ENCODE data around the gene ADAD2. TPM values are rescaled to one million over a fixed set of nuclear protein-coding genes. Genes with fewer than 3 reads are reported as not detected.

ADAD2 gene
- not detected in 2 replicates for total RNA-seq (2014; rRNA removed; shearing (Covaris generic))

DNA sequence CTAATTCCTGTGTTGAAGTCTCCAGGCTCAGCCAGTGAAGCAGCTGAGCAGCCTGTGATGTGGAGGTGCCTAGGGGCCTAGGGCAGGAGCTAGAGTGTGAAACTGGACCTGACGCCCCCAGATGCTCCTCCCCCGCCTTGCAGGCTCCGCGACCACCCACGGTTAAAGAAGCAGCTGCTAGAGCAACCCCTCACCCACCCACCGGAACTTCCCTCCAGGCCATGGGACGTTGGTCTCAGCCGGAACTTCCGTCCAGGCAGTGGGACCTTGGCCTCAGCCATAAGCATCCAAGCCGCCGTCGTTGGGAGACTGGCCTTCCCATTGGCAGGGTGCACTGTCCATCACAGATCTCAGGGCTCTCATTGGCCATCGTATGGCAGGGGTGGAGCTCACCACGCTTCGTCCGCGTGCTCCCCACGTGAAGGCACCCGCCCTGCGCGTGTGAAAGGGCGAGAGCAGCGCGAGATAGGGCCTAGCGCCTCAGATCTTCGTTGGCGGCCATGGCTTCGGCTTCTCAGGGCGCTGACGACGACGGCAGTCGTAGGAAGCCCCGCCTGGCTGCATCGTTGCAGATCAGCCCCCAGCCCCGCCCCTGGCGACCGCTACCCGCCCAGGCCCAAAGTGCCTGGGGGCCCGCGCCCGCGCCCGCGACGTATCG lies at the start of gene ADAD2:
Gene ADAD2 (plus strand): TSS at position 427 of the 658 bp plus-strand sequence. CDS start 74 bp downstream, at position 501.
- no peak for DNase-seq (ENCODE audit: low spot score)

DNA sequence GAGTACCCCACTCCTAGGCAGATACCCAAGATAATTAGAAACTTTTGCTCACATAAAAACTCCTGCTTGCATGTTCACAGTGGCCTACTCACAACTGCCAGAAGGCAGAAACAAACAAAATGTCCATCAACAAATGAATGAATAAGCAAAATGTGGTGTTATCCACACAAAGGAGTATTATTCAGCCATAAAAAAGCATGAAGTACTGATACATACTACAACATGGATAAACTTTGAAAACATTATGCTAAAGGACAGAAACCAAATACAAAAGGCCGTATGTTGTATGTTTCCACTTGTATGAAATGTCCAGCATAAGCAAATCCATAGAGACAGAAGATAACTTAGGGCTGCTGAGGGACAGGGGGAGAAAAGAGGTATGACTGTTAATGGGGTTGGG lies 47.9 kb upstream of the ADAD2 start:
- no peak for DNase-seq (ENCODE audit: low spot score)

DNA sequence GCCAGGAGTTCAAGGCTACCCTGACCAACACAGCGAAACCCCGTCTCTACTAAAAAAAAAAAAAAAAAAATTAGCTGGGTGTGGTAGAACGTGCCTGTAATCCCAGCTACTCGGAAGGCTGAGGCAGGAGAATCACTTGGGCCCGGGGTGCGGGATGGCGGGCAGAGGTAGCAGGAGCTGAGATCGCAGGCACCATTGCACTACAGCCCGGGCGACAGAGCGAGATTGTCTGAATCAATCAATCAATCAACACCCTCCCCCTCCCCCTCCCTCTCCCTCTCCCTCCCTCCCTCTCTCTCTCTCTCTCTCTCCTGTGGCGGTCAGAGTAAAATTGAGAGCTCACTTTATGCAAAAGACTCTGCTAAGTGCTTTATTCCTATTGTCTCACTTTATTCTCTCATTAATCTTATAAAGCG lies 47.2 kb upstream of the ADAD2 start:
- DNase-seq (ENCODE audit: low spot score) = no peak

DNA sequence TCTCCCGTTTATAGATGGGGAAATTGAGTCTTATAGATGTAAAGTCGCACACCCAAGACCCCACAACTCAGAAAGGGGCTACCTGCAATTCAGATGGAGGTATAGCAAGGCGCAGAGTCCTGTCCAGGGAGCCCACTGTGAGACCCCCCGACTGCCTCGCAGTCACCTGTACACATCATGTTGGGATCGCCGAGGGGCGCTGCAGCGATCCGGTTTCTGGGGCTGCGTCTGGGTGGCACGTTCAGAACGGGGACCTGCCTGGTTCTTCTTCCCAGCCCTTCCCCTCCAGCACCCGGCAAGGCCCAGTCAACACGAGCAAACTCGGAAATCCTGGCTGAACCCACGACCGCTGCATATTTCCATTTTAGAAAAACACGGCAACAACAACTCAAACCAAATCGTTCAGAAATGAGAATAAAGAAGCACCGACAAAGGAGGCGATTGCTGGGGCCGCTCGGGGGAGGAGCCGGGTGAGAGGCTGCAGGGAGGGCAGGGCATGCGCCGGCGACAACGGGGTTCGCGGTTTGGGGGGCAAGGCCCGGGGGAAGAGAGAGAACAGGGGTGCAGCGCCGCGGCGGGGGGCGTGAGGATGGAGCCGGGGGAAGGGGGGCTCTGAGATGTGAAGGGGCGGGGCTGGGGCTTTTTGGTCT lies 46.6 kb upstream of the ADAD2 start:
- DNase-seq (ENCODE audit: low spot score) = no peak

DNA sequence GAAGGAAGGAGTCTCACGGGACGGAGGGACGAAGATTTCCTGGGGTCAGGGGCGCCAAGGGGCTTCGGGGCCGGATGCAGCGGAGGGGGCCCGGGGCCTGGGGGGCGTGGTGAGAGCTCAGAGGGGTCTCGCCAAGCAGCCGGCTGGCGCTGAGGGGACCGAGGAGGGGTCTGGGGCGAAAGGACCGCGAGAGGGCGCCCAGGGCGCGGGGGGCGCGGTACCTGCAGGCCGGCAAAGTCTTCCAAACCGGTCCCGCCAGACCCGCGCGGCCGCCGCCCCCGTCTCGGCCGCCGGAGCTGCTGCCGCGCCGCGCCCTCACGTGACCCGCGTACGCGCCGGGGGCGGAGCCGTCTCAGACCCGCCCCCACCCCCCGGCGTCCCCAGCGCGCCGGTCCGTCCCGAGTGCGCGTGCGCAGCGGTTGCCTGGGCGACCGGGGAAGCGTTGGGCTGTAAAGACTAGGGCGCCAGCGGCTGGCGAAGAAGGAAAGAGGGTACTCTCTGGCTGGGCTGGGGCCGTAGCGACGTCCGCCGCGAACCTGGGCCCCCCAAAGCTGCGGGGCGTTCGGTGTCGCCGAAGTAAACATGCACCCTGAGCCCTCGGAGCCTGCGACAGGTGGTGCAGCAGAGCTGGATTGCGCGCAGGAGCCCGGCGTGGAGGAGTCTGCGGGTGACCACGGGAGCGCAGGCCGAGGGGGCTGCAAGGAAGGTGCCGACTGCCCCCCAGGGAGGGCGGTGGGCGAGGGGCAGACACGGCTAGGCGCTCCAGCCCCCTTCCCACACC lies 45.9 kb upstream of the ADAD2 start, which contains the start of the genes DNAAF1 and HSDL1:
Gene DNAAF1 (plus strand): TSS at position 450 of the 781 bp plus-strand sequence. CDS start 133 bp downstream, at position 583.
Gene HSDL1 (minus strand): TSS at position 319 of the 781 bp plus-strand sequence. CDS start 13,856 bp downstream, outside the sequence.
- peak; percentile 78 for DNase-seq (ENCODE audit: low spot score)

DNA sequence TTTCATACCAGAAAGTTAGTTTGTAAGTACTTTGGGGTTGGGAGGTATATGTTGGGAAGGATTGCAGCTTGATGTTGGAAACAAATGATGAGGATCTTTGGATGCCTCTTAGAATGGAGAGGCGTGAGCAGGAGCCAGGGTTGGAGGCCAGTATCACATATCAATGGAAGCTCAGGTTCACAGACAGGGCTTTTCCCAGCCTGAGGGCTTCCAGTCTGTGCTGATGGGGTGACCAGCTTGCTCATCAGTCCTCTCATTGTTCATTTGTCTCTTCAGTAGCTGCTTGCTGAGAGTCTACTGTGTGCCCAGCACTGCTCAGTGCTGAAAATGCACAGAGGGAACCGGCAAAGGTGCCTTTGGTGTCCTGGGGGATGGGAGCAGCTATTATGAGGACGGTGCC lies 40.0 kb upstream of the ADAD2 start:
- no peak for DNase-seq (ENCODE audit: low spot score)

DNA sequence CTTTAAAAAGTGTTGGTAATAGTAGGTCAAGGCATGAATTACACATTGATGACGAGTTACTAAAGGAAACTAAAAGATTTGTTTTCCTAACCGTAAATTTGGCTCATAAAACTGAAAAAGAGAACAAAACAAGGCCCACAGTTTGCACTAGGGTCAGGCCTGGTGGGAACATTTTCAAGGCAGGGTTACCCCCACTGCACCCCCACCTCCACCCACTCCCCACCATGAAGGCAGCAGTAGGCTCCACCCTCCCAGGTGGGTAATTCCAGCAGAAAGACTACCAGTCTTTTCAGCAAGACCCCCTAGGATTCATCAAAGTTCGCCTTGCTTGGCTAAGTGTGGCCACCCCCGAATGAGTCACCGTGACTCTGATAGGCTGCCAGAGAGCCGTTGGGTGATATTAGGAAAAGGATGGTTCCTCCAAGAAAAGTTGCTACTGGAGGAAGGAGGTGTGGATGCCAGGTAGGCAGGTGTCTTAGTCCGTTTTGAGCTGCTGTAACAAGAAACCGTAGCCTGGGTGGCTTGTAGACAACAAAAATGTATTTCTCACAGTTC lies 37.2 kb upstream of the ADAD2 start:
- DNase-seq (ENCODE audit: low spot score) = no peak

DNA sequence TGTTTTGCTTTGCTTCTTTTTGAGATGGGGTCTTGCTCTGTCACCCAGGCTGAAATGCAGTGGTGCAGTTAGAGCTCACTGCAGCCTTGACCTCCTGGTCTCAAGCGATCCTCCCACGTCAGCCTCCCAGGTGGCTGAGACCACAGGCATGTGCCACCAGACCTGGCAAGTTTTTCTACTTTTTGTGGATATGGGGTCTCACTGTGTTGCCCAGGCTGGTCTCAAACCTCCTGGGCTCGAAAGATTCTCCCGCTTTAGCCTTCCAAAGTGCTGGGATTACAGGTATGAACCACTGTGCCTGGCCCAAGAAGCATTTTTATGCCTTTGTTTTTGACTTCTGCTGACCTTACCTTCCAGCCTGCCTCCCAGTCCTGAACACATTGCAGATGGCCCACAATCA lies 35.7 kb upstream of the ADAD2 start:
- no peak for DNase-seq (ENCODE audit: low spot score)

DNA sequence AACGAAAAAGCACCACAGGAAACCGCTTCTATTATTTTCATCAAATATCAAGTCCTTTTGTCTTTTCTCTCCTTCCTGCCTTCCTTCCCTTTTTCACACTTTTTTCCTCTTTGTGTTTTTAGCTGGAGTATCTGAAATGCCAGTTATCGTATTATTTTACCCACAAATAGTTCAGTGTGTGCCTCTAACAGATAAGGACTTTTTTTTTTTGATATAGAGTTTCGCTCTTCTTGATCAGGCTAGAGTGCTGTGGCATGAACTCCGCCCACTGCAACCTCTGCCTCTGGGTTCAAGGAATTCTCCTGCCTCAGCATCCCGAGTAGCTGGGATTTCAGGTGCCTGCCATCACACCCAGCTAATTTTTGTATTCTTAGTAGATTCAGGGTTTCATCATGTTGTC lies 35.2 kb upstream of the ADAD2 start:
- DNase-seq (ENCODE audit: low spot score) = no peak

DNA sequence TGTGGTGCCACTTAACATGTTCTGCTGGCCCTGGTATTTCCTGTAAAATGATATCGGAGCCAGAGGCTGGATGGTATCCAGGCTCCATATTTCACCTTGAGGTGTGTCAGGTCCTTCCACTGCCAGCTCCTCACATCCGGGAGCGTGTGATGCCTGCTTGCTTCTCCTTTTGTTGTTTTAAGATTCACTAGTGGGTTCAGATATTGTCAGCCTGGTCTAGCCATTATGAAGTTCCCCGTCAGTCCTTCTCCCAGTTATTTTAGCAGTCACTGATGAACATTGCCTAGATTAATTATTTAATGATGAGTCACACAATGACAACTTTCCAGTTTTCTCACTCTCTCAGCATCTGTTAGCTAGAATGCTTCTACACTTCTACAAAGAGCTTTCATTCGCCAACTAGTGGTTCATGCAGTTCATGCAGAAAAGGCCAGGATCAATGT lies 34.6 kb upstream of the ADAD2 start:
- DNase-seq (ENCODE audit: low spot score) = no peak

DNA sequence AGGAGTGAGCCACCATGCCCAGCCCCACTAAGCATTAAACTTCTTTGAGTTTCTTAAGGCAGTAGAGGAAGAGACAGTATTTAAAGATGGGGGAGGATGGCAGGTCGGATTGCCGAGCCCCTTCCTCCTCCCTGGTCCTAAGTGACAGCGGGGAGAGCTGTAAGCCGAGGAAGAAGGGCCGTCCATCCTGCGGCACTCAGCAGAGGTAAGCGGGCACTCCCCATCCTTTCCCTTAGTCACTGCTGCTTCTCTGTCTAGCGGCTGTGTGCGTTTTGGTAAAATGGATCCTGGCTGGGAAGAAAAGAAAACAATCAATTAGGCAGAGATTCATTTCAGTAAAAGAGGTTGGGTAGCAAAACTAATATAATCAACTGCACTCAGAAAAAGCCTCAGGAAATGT lies 31.9 kb upstream of the ADAD2 start:
- no peak for DNase-seq (ENCODE audit: low spot score)

DNA sequence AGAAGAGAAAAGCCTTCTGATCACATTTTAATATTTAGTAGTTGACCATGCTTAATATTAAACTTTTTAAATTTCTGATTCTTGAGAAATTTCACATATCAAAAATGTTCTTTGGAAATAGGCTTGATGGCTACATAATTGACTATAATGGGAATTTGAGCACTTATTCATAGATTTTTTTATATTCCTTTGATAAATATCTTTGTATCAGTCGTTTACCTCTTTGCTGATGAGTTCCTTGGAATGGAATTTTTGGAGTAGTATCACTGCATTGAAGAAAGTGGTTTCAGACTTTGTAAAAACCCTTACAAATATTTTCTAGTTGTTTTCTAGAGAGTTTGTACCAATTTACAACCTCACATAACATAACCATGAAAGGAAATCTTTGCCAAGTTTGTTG lies 31.2 kb upstream of the ADAD2 start:
- no peak for DNase-seq (ENCODE audit: low spot score)

DNA sequence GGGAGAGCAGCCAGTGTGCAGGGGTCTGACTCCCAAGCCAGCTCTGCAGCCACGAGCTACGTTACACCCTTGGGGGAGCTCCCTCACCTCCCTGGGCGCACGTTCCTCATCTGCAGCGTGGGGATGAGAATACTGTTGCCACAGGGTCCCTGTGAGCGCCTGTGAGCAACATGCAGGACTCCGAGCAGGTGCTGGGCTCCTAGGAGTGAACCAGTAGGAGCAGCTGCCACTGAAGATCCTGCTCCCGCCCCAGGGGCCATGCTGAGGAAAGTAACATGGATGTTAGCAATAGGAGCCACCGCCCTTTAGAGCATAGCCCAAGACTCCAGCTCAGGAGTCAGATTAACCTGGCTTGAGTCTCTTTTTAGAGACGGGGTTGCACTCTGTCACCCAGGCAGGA lies 29.9 kb upstream of the ADAD2 start:
- DNase-seq (ENCODE audit: low spot score) = no peak

DNA sequence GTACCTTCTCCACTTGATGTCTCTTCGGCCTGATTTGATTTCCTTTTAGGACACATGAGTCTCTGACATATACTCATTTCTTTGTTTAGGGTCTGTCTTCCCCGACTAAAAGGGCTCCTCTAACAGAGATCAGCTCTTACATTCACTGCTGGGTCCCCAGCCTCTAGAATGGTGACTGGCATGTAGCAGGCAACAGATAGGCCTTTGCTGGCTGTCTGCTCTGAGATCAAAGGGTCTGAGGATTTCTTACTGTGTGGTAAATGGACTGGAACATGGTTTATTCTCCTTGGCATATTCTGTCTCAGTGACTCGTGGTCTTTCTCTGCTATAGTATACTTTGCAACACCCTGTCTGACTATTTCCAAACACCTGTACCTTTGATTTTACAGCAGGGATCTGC lies 29.2 kb upstream of the ADAD2 start:
- no peak for DNase-seq (ENCODE audit: low spot score)

DNA sequence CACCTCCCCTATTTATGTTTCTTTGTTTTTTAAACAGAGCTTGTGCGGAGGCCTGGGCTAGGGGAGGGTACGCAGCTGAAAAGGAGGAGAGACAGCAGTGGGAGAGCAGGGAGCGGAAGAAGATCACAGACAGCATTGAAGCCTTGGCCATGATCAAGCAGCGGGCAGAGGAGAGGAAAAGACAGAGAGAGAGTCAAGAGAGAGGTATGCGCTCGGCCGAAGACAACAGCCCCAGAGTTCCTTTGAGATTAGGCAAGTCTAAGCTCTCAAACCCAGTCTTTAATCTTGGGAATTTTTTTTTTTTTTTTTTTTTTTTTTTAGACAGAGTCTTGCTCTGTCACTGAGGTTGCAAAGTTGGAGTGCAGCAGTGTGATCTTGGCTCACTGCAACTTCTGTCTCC lies 25.2 kb upstream of the ADAD2 start:
- DNase-seq (ENCODE audit: low spot score) = no peak

DNA sequence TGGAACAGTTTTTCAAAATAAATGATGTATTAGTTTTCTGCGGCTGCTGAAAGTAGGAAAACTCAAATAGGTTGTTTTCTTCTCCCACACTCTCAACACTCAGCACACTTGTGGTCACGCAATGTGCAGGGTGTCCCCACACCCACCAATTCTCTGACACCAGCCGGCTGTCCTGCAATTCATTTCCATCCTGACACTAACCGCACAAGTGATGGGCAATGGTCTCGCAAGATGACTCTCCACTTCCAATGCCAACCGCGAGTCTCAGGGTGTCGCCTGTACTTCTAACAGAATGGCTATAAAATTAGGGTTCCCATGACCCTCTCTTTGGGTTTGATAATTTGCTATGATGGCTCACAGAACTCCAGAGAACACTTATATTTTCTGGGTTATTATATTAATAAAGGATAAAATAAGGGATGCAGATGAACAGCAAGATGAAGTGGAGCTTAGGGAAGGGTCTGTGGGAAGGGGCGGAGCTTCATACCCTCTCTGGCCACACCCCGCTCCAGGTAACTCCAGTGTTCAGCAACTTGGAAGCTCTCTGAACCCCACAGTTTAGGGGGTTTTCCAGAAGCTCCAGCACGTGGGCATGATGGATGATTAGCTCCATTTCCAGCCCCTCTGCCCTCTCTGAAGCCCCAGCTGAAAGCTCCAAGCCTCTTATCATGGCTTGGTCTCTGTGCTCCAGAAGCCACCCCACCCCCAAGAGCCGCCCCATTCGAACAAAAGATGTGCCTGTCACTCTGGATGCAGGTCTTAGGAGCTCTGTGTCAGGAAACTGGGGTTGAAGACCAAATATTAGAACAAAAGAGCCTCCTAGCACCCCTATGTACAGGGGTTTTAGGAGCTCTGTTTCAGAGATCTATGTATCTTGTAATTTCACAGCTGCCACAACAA lies 23.9 kb upstream of the ADAD2 start:
- no peak for DNase-seq (ENCODE audit: low spot score)

DNA sequence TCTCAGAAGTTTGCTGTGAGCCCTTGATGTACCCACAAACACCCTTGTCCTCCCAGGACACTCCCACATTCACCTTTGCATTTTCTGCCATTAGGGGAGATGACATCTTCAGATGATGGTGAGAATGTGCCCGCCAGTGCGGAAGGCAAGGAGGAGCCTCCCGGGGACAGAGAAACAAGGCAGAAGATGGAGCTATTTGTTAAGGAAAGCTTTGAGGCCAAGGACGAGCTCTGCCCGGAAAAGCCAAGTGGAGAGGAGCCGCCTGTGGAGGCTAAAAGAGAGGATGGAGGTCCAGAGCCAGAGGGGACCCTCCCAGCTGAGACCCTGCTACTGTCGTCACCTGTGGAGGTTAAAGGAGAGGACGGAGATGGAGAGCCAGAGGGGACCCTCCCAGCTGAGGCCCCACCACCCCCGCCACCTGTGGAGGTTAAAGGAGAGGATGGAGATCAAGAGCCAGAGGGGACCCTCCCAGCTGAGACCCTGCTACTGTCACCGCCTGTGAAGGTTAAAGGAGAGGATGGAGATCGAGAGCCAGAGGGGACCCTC lies 21.1 kb upstream of the ADAD2 start:
- no peak for DNase-seq (ENCODE audit: low spot score)

DNA sequence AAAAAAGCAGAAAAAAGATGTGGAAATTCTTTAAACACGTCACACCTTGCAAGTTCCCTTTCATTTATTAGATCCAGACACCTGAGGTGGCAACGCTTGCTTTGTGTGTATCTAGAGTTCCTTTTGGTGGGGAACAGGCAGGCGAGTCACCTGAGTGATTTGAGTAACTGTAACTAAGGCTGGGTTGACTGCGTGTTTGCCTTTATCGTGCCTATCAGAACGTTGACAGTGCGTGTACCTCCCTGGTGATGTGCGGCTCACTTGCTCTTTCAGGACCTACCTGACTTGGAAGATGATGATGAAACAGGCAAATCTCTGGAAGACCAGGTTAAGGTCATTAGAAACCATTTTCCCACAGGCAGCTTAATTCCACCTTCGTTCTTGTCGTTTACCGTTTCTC lies 16.6 kb upstream of the ADAD2 start:
- no peak for DNase-seq (ENCODE audit: low spot score)

DNA sequence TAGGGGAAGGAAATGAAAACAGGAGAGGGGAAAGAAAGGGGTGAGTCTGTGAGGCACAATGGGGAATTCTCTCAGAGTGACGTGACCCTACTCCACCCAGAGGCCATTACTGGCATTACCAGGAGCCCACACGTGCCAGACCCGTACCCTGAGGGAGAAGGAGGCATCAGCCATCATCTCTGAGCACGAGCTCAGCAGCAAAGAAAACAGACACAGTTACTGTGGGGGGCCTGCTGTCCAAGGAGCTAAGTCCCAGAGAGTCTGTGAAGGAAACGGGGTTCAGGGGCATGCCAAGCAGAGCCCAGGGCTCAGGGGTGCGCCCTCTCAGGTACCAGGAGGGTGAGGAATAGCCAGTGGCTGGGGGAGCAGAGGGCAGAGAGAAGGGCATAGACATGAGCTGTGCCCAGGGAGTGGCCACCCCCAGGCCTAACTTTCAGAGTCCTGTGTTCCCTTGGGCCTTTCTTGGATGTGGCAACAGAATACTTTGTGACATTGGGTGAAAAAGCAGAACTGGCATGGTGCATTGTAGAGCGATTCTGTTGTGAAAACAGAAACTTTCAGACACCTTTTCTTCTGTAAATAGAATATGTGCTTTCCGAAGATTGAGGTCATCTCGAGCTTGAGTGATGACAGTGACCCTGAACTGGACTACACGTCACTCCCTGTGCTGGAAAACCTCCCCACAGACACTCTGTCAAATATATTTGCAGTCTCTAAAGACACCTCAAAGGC lies 15.4 kb upstream of the ADAD2 start:
- DNase-seq (ENCODE audit: low spot score) = peak; percentile 44
